HepG2 (cell line): ENCODE data around the gene ZSCAN2. TPM values are rescaled to one million over a fixed set of nuclear protein-coding genes. Genes with fewer than 3 reads are reported as not detected.

ENCODE experiments used
- ATF5 ChIP-seq: sonication (generic); formaldehyde crosslinking; IDR thresholded peaks from 2 replicates; pipeline ENCODE4 v1.4.0; 2020; ENCODE audit warnings: mild to moderate bottlenecking, low read depth, missing genetic modification reagents
- DBP ChIP-seq: sonication (generic); formaldehyde crosslinking; IDR thresholded peaks from 2 replicates; pipeline ENCODE4 v1.4.0; 2020; ENCODE audit warnings: missing genetic modification reagents; ENCODE audit errors: not compliant biosample characterization
- DNMT3B ChIP-seq: conservative IDR thresholded peaks from 2 replicates; pipeline ENCODE4 v1.6.1; 2016; ENCODE audit warnings: missing biosample characterization, control low read depth
- KLF15 ChIP-seq: sonication (generic); formaldehyde crosslinking; IDR thresholded peaks from 2 replicates; pipeline ENCODE4 v1.8.1; 2023; ENCODE audit warnings: borderline replicate concordance, mild to moderate bottlenecking, inconsistent platforms, missing genetic modification reagents, mixed read lengths
- LBX2 ChIP-seq: sonication (generic); formaldehyde crosslinking; IDR thresholded peaks from 2 replicates; pipeline ENCODE4 v1.5.0; 2020; ENCODE audit warnings: missing genetic modification reagents, mild to moderate bottlenecking, borderline replicate concordance
- MBD4 ChIP-seq: IDR thresholded peaks from 2 replicates; pipeline ENCODE4 v1.6.1; 2012; ENCODE audit warnings: low read length, inconsistent platforms, borderline replicate concordance
- MLX ChIP-seq: IDR thresholded peaks from 2 replicates; pipeline ENCODE4 v1.6.1; 2016
- MYC ChIP-seq: sonication (generic); formaldehyde crosslinking; IDR thresholded peaks from 2 replicates; pipeline ENCODE4 v1.9.0; 2021; ENCODE audit warnings: missing genetic modification reagents, borderline replicate concordance
- NFYB ChIP-seq: sonication (generic); formaldehyde crosslinking; IDR thresholded peaks from 2 replicates; pipeline ENCODE4 v1.4.0; 2020; ENCODE audit warnings: missing genetic modification reagents
- RCOR2 ChIP-seq: IDR thresholded peaks from 2 replicates; pipeline ENCODE4 v1.6.1; 2016; ENCODE audit warnings: missing biosample characterization, missing genetic modification reagents
- SIN3B ChIP-seq: fragments of 150-350 bp; IDR thresholded peaks from 2 replicates; pipeline ENCODE4 v1.6.1; 2014; ENCODE audit warnings: low read length
- TEAD3 ChIP-seq: optimal IDR thresholded peaks from 2 replicates; pipeline ENCODE3; 2016; ENCODE audit warnings: borderline replicate concordance
- THAP11 ChIP-seq: IDR thresholded peaks from 2 replicates; pipeline ENCODE4 v1.6.1; 2016; ENCODE audit warnings: missing biosample characterization, missing genetic modification reagents
- ZBTB1 ChIP-seq: sonication (generic); formaldehyde crosslinking; IDR thresholded peaks from 2 replicates; pipeline ENCODE4 v1.4.0; 2020; ENCODE audit warnings: missing genetic modification reagents, borderline replicate concordance
- ZBTB37 ChIP-seq: sonication (generic); formaldehyde crosslinking; IDR thresholded peaks from 2 replicates; pipeline ENCODE4 v1.4.0; 2020; ENCODE audit warnings: mild to moderate bottlenecking, missing genetic modification reagents
- ZBTB49 ChIP-seq: sonication (generic); formaldehyde crosslinking; IDR thresholded peaks from 2 replicates; pipeline ENCODE4 v1.4.0; 2020; ENCODE audit warnings: missing genetic modification reagents, borderline replicate concordance
- ZMYM2 ChIP-seq: sonication (generic); formaldehyde crosslinking; IDR thresholded peaks from 2 replicates; pipeline ENCODE4 v1.8.0; 2022; ENCODE audit warnings: mild to moderate bottlenecking, missing genetic modification reagents
- ZNF292 ChIP-seq: sonication (generic); formaldehyde crosslinking; IDR thresholded peaks from 2 replicates; pipeline ENCODE4 v1.8.1; 2022; ENCODE audit warnings: mild to moderate bottlenecking, low read depth, missing genetic modification reagents, borderline replicate concordance
- ZNF30 ChIP-seq: sonication (generic); formaldehyde crosslinking; IDR thresholded peaks from 2 replicates; pipeline ENCODE4 v1.5.0; 2020; ENCODE audit warnings: mild to moderate bottlenecking, missing genetic modification reagents
- ZNF460 ChIP-seq: sonication (generic); formaldehyde crosslinking; IDR thresholded peaks from 2 replicates; pipeline ENCODE4 v1.5.1; 2020; ENCODE audit warnings: missing genetic modification reagents, mild to moderate bottlenecking, borderline replicate concordance
- ZNF552 ChIP-seq: sonication (generic); formaldehyde crosslinking; IDR thresholded peaks from 2 replicates; pipeline ENCODE4 v1.9.0; 2022; ENCODE audit warnings: missing genetic modification reagents, mild to moderate bottlenecking, borderline replicate concordance
- ZNF569 ChIP-seq: sonication (generic); formaldehyde crosslinking; IDR thresholded peaks from 2 replicates; pipeline ENCODE4 v1.5.0; 2020; ENCODE audit warnings: mild to moderate bottlenecking, missing genetic modification reagents, moderate library complexity, borderline replicate concordance
- ZNF816 ChIP-seq: sonication (generic); formaldehyde crosslinking; IDR thresholded peaks from 2 replicates; pipeline ENCODE4 v1.8.0; 2022; ENCODE audit warnings: missing genetic modification reagents, mild to moderate bottlenecking, borderline replicate concordance
- polyA plus RNA-seq, 8 experiments: library from polyadenylated mRNA; depleted of rRNA in 3 of 8; stranded (reverse) in 7 of 8; unstranded in 1 of 8; fragments of >200 nt; fragmentation: Illumina TruSeq in 4 of 8; extraction: Trizol in 4 of 8; gene quantifications; 2 replicates each; pipeline versions ENCODE4 v1.2.1 to v1.2.3, GENCODE V29; 2011 to 2016; ENCODE audit warnings: low read depth in 4 of 8, missing spikeins in 1 of 8, mixed read lengths in 1 of 8; ENCODE audit not compliant: insufficient read depth in 1 of 8
- total RNA-seq, 5 experiments: library from RNA; depleted of rRNA; stranded (reverse); fragments of >200 nt; fragmentation: Illumina TruSeq; extraction: Trizol; gene quantifications; 2 replicates each; pipeline ENCODE4 v1.2.3, GENCODE V29; 2016; ENCODE audit warnings: low read depth in 1 of 5

Gene ZSCAN2
- total and polyA plus RNA-seq, 2 of the 13 experiments (the other 11 are each of a cell fraction or from before 2014, with no cell fraction given), result 11.4 to 21.5 TPM

- TF ChIP-seq NFYB (no peak), ZNF30 (CRISPR knock-in tag) (no peak), ZBTB49 (no peak), MBD4 (no peak), ZNF569 (no peak), SIN3B (no peak), KLF15 (CRISPR knock-in tag) (no peak), ZNF552 (CRISPR knock-in tag) (no peak), DNMT3B (CRISPR knock-in tag) (no peak), ZNF816 (CRISPR knock-in tag) (no peak), ATF5 (CRISPR knock-in tag) (no peak), DBP (no peak), THAP11 (CRISPR knock-in tag) (peak; percentile 78), ZNF292 (CRISPR knock-in tag) (0 out of 2 replicates have a peak, but pooled peaks have one; percentile 12), ZNF460 (CRISPR knock-in tag) (no peak), ZBTB37 (no peak), RCOR2 (CRISPR knock-in tag) (no peak), MLX (CRISPR knock-in tag) (no peak), ZBTB1 (CRISPR knock-in tag) (no peak; the same call in 1 of the 2 replicates), ZMYM2 (no peak), MYC (CRISPR knock-in tag) (no peak; the same call in 1 of the 2 replicates), LBX2 (CRISPR knock-in tag) (0 out of 2 replicates have a peak, but pooled peaks have one; percentile 20), TEAD3 (CRISPR knock-in tag) (peak; percentile 10)
Observed at GRCh38 chr15:84633311-84634227, 32.8 kb downstream of the ZSCAN2 start (continued).
